ENCODE measurements around the gene ARL8A.

GRCh38 chr1:202127836-202128622 lies 16.5 kb downstream of the ARL8A start:
- TF ChIP-seq CTCF (conservative IDR thresholded peaks at IDR 0.05; ENCODE audit: low read length) (no peak), EZH2phosphoT487 (IDR thresholded peaks at IDR 0.05; ENCODE audit: borderline replicate concordance) (no peak)

All from Loucy (cell line).